Tibial nerve (tissue), 4 donors: ENCODE data around the gene TAX1BP1.

Experiments
- CTCF ChIP-seq, 5 experiments: fragments of 200-600 bp in 3 of 5; fragments of 450-650 bp in 2 of 5; sonication (generic) in 3 of 5; IDR thresholded peaks; one replicate each; pipeline ENCODE4 v1.5.1; 2016 to 2019; ENCODE audit warnings: antibody characterized with exemption in 5 of 5, mild to moderate bottlenecking in 3 of 5, moderate library complexity in 2 of 5
- EP300 ChIP-seq, 2 donors: sonication (generic); formaldehyde crosslinking; IDR thresholded peaks; one replicate each; pipeline ENCODE4 v1.6.1; 2017; ENCODE audit warnings: antibody characterized with exemption in 2 of 2, mild to moderate bottlenecking in 1 of 2
- POLR2A ChIP-seq, 2 donors: fragments of 450-650 bp; IDR thresholded peaks; one replicate each; pipeline ENCODE4 v1.6.1; 2017; ENCODE audit warnings: antibody characterized with exemption in 2 of 2, mild to moderate bottlenecking in 2 of 2, moderate library complexity in 2 of 2

DNA sequence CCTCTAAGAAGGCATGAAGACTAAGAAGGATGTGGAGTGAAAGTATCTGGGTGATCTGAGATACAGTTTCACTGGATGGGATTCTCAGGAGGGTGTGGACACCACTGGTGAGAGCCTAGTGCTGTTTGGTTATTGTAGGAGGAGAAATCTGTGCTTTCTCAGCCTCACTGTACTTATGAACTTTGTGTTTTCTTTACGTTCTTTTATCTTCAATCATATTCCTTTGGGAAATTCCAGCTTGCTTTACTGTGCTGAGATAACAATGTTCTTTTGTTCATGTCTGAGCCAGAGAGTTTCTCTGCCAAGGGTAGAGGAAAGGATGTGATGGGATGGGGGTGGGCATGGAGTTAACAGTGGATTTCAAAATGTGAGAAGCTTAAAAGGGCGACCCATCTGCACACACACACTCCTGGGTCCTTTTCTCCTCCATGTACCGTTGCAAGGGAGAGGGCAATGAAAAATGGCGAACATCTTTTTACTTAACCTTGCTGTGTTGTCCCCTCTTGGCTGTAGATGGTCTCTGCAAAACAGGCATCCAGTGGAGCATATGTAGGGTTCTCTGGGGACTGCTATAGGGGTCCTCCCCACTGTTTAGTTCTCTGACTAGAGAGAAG, 25.0 kb upstream of the TAX1BP1 start:
- TF ChIP-seq POLR2A (IDR thresholded peaks at IDR 0.05) = no peak
- TF ChIP-seq CTCF (IDR thresholded peaks at IDR 0.05) = no peak
- no peak for TF ChIP-seq EP300 (IDR thresholded peaks at IDR 0.05)
